T-helper 2 cell treated with Interferon-gamma antibody and Interleukin-4, amounts not matched to agents 100 ng/mL and 5 ng/mL, for 36 hours (primary cell): ENCODE data around the gene BCL2L12. TPM values are rescaled to one million over a fixed set of nuclear protein-coding genes. Genes with fewer than 3 reads are reported as not detected.

Experiments used
- intact Hi-C: fragments of 100-400 bp; cut with micrococcal nuclease; formaldehyde crosslinking; loops from one replicate; pipeline ENCODE4 v1.15.1; 2023
- total RNA-seq: library from RNA; stranded (reverse); gene quantifications from 2 replicates; pipeline ENCODE4 v1.2.3, GENCODE V29; 2022

Gene BCL2L12
- total RNA-seq, 1 donor from 2014 or later: 75.7 TPM

GRCh38 chr19:49662011-49662410 is 3.7 kb upstream of the BCL2L12 start:
- intact Hi-C loops: no loop called here

GRCh38 chr19:49663224-49663623 is 2.5 kb upstream of the BCL2L12 start:
- intact Hi-C loops: no loop called here

GRCh38 chr19:49664171-49665035 is 1.3 kb upstream of the BCL2L12 start:
- intact Hi-C loops: loop anchor here (1.0 kb wide), 3 partner anchors 12 to 71 kb away; partner anchors contain the start of gene SCAF1

- intact Hi-C loops: loop anchor here (1.0 kb wide), 2 partner anchors 11 to 23 kb away; partner anchors contain the start of gene SCAF1
Measured at GRCh38 chr19:49665036-49665350, 740 bp upstream of the BCL2L12 start.

- intact Hi-C loops: no loop called here
Measured at GRCh38 chr19:49666120-49666444, 349 bp downstream of the BCL2L12 start.

- intact Hi-C loops: no loop called here
Measured at GRCh38 chr19:49667473-49667872, 1.7 kb downstream of the BCL2L12 start.

- intact Hi-C loops: no loop called here
Measured at GRCh38 chr19:49669516-49669915, 3.8 kb downstream of the BCL2L12 start.

GRCh38 chr19:49672131-49672919 is 6.6 kb downstream of the BCL2L12 start:
- intact Hi-C loops: no loop called here

- intact Hi-C loops: loop anchor here (1.0 to 2.0 kb wide), 7 partner anchors 11 to 223 kb away; partner anchors contain the start of genes AKT1S1, ALDH16A1, AP2A1 and BCL2L12
Measured at GRCh38 chr19:49676136-49676783, 10.5 kb downstream of the BCL2L12 start.

- intact Hi-C loops: loop anchor here (1.0 to 2.0 kb wide), 7 partner anchors 12 to 224 kb away; partner anchors contain the start of genes AKT1S1, ALDH16A1, AP2A1 and BCL2L12
Measured at GRCh38 chr19:49676784-49677230, 11.1 kb downstream of the BCL2L12 start.

GRCh38 chr19:49677231-49677900 is 11.6 kb downstream of the BCL2L12 start, which contains the start of gene PRMT1:
Gene PRMT1, plus strand, starts transcription at chr19:49677271. Its CDS starts 10 bp downstream, at chr19:49677281.
- intact Hi-C loops: loop anchor here (2.0 kb wide), 2 partner anchors 89 to 181 kb away; partner anchors contain the start of genes AP2A1 and RPS11

- intact Hi-C loops: loop anchor here (2.0 kb wide), 2 partner anchors 89 to 181 kb away; partner anchors contain the start of genes AP2A1 and RPS11
Measured at GRCh38 chr19:49677901-49678674, 12.4 kb downstream of the BCL2L12 start.

GRCh38 chr19:49678985-49679770 is 13.4 kb downstream of the BCL2L12 start:
- intact Hi-C loops: no loop called here

GRCh38 chr19:49679771-49680413 is 14.2 kb downstream of the BCL2L12 start:
- intact Hi-C loops: no loop called here

- intact Hi-C loops: no loop called here
Measured at GRCh38 chr19:49680421-49681351, 15.0 kb downstream of the BCL2L12 start.

GRCh38 chr19:49681830-49682229 is 16.1 kb downstream of the BCL2L12 start:
- intact Hi-C loops: no loop called here

- intact Hi-C loops: no loop called here
Measured at GRCh38 chr19:49682274-49682673, 16.5 kb downstream of the BCL2L12 start.
